DND-41 (cell line): ENCODE measurements around the gene KPNA1.

Experiments
- EZH2 ChIP-seq: IDR thresholded peaks from 3 replicates; pipeline ENCODE4 v1.6.1; 2012; ENCODE audit warnings: borderline replicate concordance, low read depth, mild to moderate bottlenecking, moderate library complexity, low read length, inconsistent platforms; ENCODE audit not compliant: severe bottlenecking
- TF ChIP-seq, protein P1 (sequence below): IDR thresholded peaks from 2 replicates; pipeline ENCODE4 v1.5.1; 2012; ENCODE audit warnings: borderline replicate concordance, low read length, moderate library complexity, mild to moderate bottlenecking; ENCODE audit not compliant: poor library complexity, severe bottlenecking; ENCODE audit errors: extremely low read depth

DNA sequence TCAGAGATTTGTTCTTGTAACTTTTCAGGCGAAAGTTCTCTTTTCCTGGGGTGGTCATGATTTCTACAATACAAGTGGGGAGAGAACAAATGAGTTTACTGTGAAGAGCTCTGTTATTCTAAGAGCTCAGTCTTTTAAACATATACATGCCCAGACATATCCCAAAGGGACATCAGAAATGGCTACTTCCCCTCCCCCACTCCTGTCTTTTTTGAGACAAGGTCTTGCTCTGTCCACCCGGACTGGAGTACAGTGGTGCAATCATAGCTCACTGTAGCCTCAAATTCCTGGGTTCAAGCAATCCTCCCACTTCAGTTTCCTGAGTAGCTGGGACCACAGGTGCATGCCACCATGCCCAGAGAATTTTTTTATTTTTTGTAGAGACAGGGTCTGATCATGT is 18.2 kb downstream of the KPNA1 start:
- TF ChIP-seq, protein P1, sequence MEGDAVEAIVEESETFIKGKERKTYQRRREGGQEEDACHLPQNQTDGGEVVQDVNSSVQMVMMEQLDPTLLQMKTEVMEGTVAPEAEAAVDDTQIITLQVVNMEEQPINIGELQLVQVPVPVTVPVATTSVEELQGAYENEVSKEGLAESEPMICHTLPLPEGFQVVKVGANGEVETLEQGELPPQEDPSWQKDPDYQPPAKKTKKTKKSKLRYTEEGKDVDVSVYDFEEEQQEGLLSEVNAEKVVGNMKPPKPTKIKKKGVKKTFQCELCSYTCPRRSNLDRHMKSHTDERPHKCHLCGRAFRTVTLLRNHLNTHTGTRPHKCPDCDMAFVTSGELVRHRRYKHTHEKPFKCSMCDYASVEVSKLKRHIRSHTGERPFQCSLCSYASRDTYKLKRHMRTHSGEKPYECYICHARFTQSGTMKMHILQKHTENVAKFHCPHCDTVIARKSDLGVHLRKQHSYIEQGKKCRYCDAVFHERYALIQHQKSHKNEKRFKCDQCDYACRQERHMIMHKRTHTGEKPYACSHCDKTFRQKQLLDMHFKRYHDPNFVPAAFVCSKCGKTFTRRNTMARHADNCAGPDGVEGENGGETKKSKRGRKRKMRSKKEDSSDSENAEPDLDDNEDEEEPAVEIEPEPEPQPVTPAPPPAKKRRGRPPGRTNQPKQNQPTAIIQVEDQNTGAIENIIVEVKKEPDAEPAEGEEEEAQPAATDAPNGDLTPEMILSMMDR: no peak
- TF ChIP-seq EZH2: no peak
